GM12873 (cell line): ENCODE results near the gene FAM131B.
A peak's percentile ranks its signal among the peaks of the same experiment; 100 is the strongest.

Experiments
- CTCF ChIP-seq: IDR thresholded peaks from 2 replicates; pipeline ENCODE4 v1.5.1; 2012; ENCODE audit warnings: low read depth, mild to moderate bottlenecking, moderate library complexity, low read length, control low read depth; ENCODE audit not compliant: insufficient read depth; ENCODE audit errors: missing control alignments

The FAM131B gene

GRCh38 chr7:143396625-143397556, 34.4 kb upstream of the FAM131B start:
- no peak for TF ChIP-seq CTCF

GRCh38 chr7:143396182-143396581, 33.7 kb upstream of the FAM131B start:
- TF ChIP-seq CTCF: no peak

- peak; percentile 32 for TF ChIP-seq CTCF
These were observed 33.0 kb upstream of the FAM131B start for GRCh38 chr7:143395187-143396149.

- TF ChIP-seq CTCF: no peak
These were observed 32.3 kb upstream of the FAM131B start for GRCh38 chr7:143394777-143395176.

GRCh38 chr7:143394068-143394467, 31.6 kb upstream of the FAM131B start:
- no peak for TF ChIP-seq CTCF

- no peak for TF ChIP-seq CTCF
These were observed 30.9 kb upstream of the FAM131B start for GRCh38 chr7:143393267-143394041.

GRCh38 chr7:143392875-143393266, 30.4 kb upstream of the FAM131B start:
- no peak for TF ChIP-seq CTCF
